Psoas muscle (tissue), 8 donors: Measurements from ENCODE around the gene COL1A1. TPM values are rescaled to one million over a fixed set of nuclear protein-coding genes. Genes with fewer than 3 reads are reported as not detected.

Source experiments
- ATAC-seq, 4 donors: fragments of 200-7000 bp; cut with Tn5 transposase; one replicate each; pipeline ENCODE4 v1.9.1; 2020; ENCODE audit warnings: moderate library complexity in 3 of 4, mild to moderate bottlenecking in 2 of 4
- DNase-seq, 2 donors: peaks; one replicate each; pipeline ENCODE4 v3.0.0-alpha.2; 2020
- H3K27ac ChIP-seq: fragments of 200-600 bp; one replicate; pipeline ENCODE4 v1.8.0; 2022
- H3K27me3 ChIP-seq, 3 donors: fragments of 200-600 bp in 1 of 3; one replicate each; pipeline versions ENCODE4 v1.6.1 to v1.8.0; 2013 to 2022; ENCODE audit warnings: low read length in 2 of 3, mild to moderate bottlenecking in 2 of 3, moderate library complexity in 1 of 3; ENCODE audit not compliant: insufficient read depth in 3 of 3
- H3K36me3 ChIP-seq, 2 donors: fragments of 200-600 bp in 1 of 2; one replicate each; pipeline versions ENCODE4 v1.6.1 to v1.8.0; 2013 to 2022; ENCODE audit warnings: low read depth in 1 of 2, mild to moderate bottlenecking in 1 of 2, moderate library complexity in 1 of 2; ENCODE audit not compliant: insufficient read depth in 1 of 2
- H3K4me1 ChIP-seq: fragments of 200-600 bp; one replicate; pipeline ENCODE4 v1.8.0; 2022
- H3K4me3 ChIP-seq: fragments of 200-600 bp; one replicate; pipeline ENCODE4 v1.8.0; 2022; ENCODE audit warnings: mild to moderate bottlenecking
- H3K9me3 ChIP-seq: fragments of 200-600 bp; one replicate; pipeline ENCODE4 v1.8.0; 2022
- WGBS, 3 donors: extraction: QIAGEN DNeasy Blood & Tissue Kit; methylation state at CpG; one replicate each; pipeline versions ENCODE4 v1.1.6 to v1.1.7; 2013; 5-methylcytosine and 5-hydroxymethylcytosine counted together
- intact Hi-C, 2 donors: fragments of 100-400 bp; cut with DNase I; formaldehyde crosslinking; loops; one replicate each; pipeline versions ENCODE4 v1.11.0 to v1.14.2; 2022
- polyA plus RNA-seq, 3 donors: library from polyadenylated mRNA; stranded (reverse); fragments of 200-250 nt; gene quantifications; one replicate each; pipeline ENCODE4 v1.2.3, GENCODE V29; 2013
- total RNA-seq, 4 donors: library from RNA; stranded (reverse); fragmentation: NEBNext Ultra II Directional in 2 of 4; extraction: Animal tissue kit (Norgen Biotek cat#: 25700) in 2 of 4; gene quantifications; one replicate each; pipeline versions ENCODE4 v1.2.1 to v1.2.4, GENCODE V29; 2021 to 2023
- TF ChIP-seq, protein P1 (sequence below): fragments of 200-600 bp; IDR thresholded peaks from one replicate; pipeline ENCODE4 v1.8.0; 2022; ENCODE audit warnings: antibody characterized with exemption
- donor health status: healthy with polysubstance abuse.
- donor health status: DM: no; HTN: no; CAD: no; lungs with moderate emphysema.
- donor health status: Bipolar disorder and iron deficiency.
- donor health status: healthy.
- donor health status: DM: yes; HTN: yes; CAD: no.
- donor health status: DM: no; HTN: no; CAD: no.
- donor health status: DM: no; HTN: no; CAD: no.
- donor health status: DM: yes; HTN: yes; CAD: no.

The COL1A1 gene
- total and polyA plus RNA-seq, 7 donors, result 2.3 to 46.6 (median 10.2) TPM

DNA sequence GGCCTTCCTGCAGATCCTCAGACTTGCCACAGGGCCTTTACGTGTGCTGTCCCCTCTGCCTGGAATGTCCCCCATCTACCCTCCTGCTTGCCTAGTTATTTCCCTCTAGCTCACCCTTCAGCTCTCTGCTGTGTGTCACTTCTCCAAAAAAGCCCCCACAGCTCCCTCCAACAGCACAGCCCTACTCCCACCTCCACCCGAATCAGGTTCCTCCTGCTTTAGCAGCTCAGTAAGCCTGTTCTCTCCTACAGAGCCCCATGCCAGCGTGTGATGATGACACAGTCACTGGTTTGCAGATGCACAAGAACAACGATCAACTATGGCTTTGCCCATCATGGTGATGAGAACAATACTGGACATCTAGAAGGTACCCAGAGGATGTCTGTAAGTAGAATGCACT is 64.4 kb downstream of the COL1A1 start:
- TF ChIP-seq, protein P1, sequence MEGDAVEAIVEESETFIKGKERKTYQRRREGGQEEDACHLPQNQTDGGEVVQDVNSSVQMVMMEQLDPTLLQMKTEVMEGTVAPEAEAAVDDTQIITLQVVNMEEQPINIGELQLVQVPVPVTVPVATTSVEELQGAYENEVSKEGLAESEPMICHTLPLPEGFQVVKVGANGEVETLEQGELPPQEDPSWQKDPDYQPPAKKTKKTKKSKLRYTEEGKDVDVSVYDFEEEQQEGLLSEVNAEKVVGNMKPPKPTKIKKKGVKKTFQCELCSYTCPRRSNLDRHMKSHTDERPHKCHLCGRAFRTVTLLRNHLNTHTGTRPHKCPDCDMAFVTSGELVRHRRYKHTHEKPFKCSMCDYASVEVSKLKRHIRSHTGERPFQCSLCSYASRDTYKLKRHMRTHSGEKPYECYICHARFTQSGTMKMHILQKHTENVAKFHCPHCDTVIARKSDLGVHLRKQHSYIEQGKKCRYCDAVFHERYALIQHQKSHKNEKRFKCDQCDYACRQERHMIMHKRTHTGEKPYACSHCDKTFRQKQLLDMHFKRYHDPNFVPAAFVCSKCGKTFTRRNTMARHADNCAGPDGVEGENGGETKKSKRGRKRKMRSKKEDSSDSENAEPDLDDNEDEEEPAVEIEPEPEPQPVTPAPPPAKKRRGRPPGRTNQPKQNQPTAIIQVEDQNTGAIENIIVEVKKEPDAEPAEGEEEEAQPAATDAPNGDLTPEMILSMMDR, result no peak
- no peaks in the 10 kb centered on the region for H3K9me3 ChIP-seq
- H3K4me3 ChIP-seq, result no peak overlapping the region
- DNase-seq, result no peak
- WGBS, 3 donors, result 88 to 91% (median 88%) methylated on average over 4 of the region's 4 CpGs
- H3K36me3 ChIP-seq, result peaks cover 10 to 76% of the 10 kb centered on the region in 2 donors
- peaks cover 25% of the 10 kb centered on the region for H3K4me1 ChIP-seq
- intact Hi-C loops, result loop anchor here in 1 of 2 donors (5.0 kb wide), 1 partner anchor 40 kb away; no protein-coding TSS in a partner anchor
- ATAC-seq, result no peak
- no peak overlapping the region for H3K27ac ChIP-seq
- no peaks in the 10 kb centered on the region for H3K27me3 ChIP-seq

DNA sequence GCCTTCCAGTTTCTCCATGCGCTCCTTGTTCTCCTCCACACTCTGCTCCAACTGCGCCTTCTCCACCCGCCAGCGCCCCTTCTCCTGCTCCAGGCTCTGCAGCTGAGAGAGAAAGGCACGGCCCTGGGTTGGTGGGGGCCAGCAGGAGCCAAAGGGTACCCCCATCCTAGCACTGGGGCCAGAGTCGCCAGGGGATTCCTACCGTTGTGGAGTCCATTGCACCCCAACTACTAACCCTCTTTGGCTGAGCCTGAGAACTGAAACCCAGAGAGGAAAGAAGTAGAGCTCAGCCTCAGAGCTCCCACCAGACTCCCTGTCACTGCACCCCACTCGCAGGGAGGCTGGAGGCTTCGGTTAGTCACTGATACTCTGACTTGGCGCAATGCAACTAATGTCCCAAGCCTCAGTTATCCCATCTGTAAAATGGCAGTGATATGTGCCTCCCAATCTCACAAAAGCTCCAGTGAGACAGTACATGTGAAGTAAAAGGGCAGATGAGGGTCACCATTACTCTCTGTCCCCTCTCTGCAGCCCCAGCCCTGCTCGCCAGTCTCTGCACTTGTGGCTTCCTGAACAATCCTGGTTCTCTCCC is 65.2 kb downstream of the COL1A1 start:
- no peak for DNase-seq
- no peak for ATAC-seq
- peaks cover 8 to 68% of the 10 kb centered on the region in 2 donors for H3K36me3 ChIP-seq
- WGBS, 3 donors, result 90 to 96% (median 92%) methylated on average over 10 to 11 of the region's 11 CpGs
- peaks cover 27% of the 10 kb centered on the region for H3K4me1 ChIP-seq
- H3K9me3 ChIP-seq, result no peaks in the 10 kb centered on the region
- no peak overlapping the region for H3K4me3 ChIP-seq
- TF ChIP-seq, protein P1, result no peak
- no peaks in the 10 kb centered on the region for H3K27me3 ChIP-seq
- H3K27ac ChIP-seq, result no peak overlapping the region
- intact Hi-C loops, result loop anchor here in 1 of 2 donors (5.0 kb wide), 1 partner anchor 41 kb away; no protein-coding TSS in a partner anchor

DNA sequence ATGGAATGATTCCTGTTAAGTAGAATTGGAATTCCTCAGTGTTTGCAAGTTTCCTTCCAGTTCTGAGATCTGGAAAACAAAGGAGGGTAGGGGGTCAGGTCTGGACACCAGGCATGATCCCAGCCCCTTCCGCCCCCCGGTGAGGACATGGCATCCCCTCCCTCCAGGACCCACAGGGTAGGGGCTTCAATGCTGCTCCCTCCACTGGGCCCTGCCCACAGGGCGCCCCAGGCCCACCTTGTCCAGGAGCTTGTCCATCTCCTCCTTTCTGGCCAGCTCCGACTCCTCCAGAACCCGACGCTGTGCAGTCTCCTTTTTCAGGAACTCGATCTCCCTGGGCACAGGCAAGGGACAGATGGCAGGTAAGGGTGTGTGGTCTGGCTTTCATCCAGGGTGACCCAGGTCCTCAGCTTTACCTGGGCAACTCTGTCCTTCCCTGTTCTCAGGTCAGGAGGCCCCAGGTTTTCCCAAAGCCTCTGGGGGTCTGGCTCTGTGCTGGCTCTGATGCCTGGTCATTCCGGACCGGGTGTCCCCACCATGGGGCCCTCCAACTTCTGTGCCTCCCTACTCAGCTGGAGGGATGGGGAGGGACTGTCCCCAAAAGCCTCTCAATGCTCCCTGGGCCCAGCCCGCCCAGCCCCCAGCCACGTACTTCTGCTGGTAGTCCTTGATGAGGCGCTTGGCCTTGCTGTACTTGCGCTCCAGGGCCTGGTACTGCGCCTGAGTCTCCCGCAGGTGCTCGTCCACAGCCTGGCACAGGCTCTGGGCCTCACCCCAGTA is 65.9 kb downstream of the COL1A1 start:
- Histone ChIP-seq H3K27ac (no peak overlapping the region), H3K27me3 (no peaks in the 10 kb centered on the region), H3K4me3 (no peak overlapping the region), H3K4me1 (peaks cover 34% of the 10 kb centered on the region), H3K9me3 (no peaks in the 10 kb centered on the region), H3K36me3 (peaks cover 8 to 61% of the 10 kb centered on the region in 2 donors)
- 67 to 71% (median 71%) methylated on average over 13 to 16 of the region's 16 CpGs for WGBS, 3 donors
- TF ChIP-seq, protein P1, result no peak
- intact Hi-C loops, result loop anchor here in 1 of 2 donors (5.0 kb wide), 1 partner anchor 42 kb away; no protein-coding TSS in a partner anchor
- no peak for ATAC-seq
- no peak for DNase-seq

DNA sequence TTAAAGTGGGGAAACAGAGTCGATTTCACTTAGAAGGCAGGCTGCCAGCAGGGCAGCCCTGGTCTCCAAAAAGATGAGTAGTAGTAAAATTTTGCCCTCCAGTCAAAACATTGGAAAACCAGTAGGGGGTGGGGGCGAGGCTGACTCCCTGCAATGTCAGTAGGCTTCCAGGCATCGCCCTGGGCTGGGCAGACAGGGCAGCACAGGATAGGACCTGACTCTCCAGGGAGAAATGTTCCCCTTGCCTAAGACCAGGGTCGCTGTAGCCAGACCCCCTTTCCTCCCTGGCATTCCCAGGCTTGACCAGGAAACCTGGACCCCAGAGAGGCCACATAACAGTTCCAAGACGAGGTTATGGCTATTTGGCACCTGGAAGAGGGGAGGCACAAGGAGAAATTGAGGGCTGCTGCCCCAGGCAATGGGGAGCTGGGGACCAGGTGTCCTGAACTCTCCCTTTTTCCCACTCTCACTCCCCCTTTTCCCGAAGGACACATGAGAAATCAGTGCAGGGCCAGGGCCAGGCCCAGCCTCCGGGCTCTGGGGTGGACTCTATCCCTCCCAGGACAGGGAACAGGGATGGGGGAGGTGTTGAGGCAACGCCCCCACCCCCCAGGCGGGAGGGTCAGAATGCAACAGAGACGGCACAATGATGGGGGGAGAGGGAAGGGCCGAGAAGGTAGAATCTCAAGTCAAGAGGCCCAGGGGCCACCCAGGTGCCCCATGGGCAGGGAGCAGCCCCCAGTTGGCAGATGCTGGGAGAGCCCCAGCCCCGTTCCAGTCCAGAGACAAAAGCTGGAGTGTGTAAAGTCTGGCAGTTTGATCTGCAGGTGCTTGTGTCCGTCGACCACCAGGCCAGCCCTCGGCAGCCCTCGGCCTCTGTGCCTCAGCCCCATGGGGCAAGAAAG is 67.0 kb downstream of the COL1A1 start:
- no peaks in the 10 kb centered on the region for H3K27me3 ChIP-seq
- no peak for ATAC-seq
- peaks cover 8 to 52% of the 10 kb centered on the region in 2 donors for H3K36me3 ChIP-seq
- WGBS, 3 donors, result 54 to 64% (median 59%) methylated on average over 16 of the region's 16 CpGs
- intact Hi-C loops, result loop anchor here (5.0 kb wide), 2 partner anchors 33 to 43 kb away; partner anchors contain the start of gene SGCA (in 2 of the 2)
- peak overlapping the region; percentile 82 for H3K27ac ChIP-seq
- no peak for DNase-seq
- H3K4me3 ChIP-seq, result no peak overlapping the region
- TF ChIP-seq, protein P1, result no peak
- H3K9me3 ChIP-seq, result no peaks in the 10 kb centered on the region
- peaks cover 34% of the 10 kb centered on the region for H3K4me1 ChIP-seq
